Nucleus accumbens (tissue), 56 donors: Measurements from ENCODE around the gene STIM1.

Experiments used
- DNase-seq, 56 donors: peaks; one replicate each; lab custom pipeline; 2025; lab: John Stamatoyannopoulos, UW

Gene STIM1

GRCh38 chr11:3827434-3828186, 27.9 kb upstream of the STIM1 start:
- peak in 21 of 56 donors; percentile 12 to 61 (median 37) for DNase-seq

GRCh38 chr11:3830088-3830487, 25.4 kb upstream of the STIM1 start:
- DNase-seq: no peak

DNA sequence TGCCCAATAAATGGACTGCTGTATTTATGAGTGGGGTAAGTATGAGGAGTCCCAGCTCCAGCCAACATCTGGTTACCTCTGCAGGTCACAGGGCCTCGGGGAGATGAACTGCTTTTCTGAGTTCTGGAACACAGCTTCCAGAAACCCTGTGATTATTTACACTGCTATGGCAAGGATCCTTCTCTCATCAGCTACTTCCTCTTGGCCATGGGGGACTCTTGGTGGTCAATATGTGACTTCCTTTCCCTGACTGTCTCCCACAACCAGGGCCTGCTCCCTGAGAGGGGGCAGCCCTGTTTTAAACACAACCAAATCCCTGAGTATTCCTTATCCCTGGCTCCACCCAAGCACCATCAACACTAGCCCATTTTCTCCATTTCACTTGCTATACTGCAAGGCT, 24.7 kb upstream of the STIM1 start:
- DNase-seq: no peak

- peak in 4 of 56 donors; percentile 8 to 19 (median 12) for DNase-seq
Observed at GRCh38 chr11:3831378-3832239, 23.9 kb upstream of the STIM1 start.

DNA sequence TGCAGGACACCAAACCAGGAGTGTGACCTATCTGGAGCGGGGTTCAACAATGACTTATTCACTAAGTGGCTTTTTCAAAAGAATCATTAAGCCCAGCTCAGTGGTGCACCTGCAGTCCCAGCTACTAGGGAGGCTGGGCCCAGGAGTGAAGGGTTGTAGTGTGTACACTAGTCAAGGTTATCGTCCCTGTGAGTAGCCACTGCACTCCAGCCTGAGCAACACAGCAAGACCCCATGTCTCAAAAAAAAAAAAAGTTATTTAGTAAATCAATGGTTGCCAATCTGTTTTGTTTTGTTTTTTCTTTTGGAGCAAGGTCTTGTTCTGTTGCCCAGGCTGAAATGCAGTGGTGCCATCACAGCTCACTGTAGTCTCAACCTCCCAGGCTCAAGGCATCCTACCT, 22.6 kb upstream of the STIM1 start:
- no peak for DNase-seq

GRCh38 chr11:3833449-3833848, 22.0 kb upstream of the STIM1 start:
- DNase-seq: no peak

GRCh38 chr11:3834349-3834663, 21.2 kb upstream of the STIM1 start:
- DNase-seq: peak in 1 of 56 donors; percentile 21

- DNase-seq: peak in 8 of 56 donors; percentile 7 to 41 (median 24)
Observed at GRCh38 chr11:3834664-3835461, 20.6 kb upstream of the STIM1 start.

GRCh38 chr11:3835751-3836150, 19.7 kb upstream of the STIM1 start:
- peak in 20 of 56 donors; percentile 19 to 64 (median 34) for DNase-seq

GRCh38 chr11:3836903-3837302, 18.6 kb upstream of the STIM1 start:
- DNase-seq: peak in 3 of 56 donors; percentile 15 to 28 (median 20)

GRCh38 chr11:3837793-3838192, 17.7 kb upstream of the STIM1 start:
- peak in 16 of 56 donors; percentile 10 to 54 (median 38) for DNase-seq

DNA sequence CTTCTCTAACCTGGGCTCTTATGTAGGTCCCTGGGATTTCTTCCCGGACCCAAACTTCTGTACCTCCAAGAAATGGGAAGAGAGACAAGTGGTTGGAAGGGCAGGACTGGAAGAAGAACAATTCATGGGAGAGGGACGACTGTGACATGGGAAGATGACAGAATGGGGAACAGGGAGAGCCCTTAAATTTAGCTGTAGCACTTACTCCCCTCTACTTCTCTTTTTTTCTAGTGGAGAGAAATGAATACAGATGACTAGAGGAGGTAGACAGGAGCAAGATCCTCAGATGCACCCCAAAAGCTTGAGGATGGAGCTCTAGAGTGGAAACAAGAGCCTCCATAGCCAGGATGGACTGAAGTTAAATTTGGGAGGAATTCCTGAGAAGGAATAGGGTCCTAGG, 17.0 kb upstream of the STIM1 start:
- no peak for DNase-seq

- peak in 4 of 56 donors; percentile 35 to 83 (median 68) for DNase-seq
Observed at GRCh38 chr11:3840004-3840869, 15.2 kb upstream of the STIM1 start.

DNA sequence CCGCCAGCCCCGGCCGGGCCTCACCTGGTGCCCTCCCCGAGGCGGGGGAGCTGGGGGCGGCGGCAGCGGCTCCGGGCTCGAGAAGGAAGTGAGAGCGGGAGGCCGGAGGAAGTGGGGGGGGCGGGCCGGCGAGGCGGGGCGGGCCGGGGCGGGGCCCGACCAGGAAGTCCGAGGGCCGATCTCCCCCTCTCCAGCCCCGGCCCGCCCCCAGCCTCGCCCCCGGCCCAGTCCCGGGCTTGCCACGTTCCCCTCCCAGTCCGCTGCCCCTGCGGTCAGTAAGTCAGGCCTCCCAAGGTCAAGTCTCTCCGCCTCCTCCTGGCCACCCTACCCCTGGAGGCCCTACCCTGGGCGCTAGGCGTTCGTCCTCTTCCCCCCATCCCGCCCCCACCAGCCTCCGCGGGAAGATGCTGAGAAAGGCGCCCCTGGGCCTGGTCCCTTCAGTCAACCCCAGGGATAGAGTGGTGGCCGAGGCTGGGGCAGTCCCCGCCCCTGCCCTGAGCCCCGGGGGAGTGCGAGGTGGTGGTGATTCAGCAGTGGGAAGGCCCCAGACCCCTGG, 14.5 kb upstream of the STIM1 start, which contains the start of gene RHOG:
TSS of gene RHOG (minus strand) at position 90 of the 556 bp plus-strand sequence. CDS start 12,821 bp downstream, outside the sequence.
- DNase-seq: peak in 49 of 56 donors; percentile 50 to 94 (median 78)

GRCh38 chr11:3841426-3842350, 13.8 kb upstream of the STIM1 start:
- peak in 51 of 56 donors; percentile 55 to 94 (median 81) for DNase-seq

GRCh38 chr11:3843326-3843725, 12.1 kb upstream of the STIM1 start:
- DNase-seq: no peak

- no peak for DNase-seq
Observed at GRCh38 chr11:3845246-3845645, 10.2 kb upstream of the STIM1 start.

DNA sequence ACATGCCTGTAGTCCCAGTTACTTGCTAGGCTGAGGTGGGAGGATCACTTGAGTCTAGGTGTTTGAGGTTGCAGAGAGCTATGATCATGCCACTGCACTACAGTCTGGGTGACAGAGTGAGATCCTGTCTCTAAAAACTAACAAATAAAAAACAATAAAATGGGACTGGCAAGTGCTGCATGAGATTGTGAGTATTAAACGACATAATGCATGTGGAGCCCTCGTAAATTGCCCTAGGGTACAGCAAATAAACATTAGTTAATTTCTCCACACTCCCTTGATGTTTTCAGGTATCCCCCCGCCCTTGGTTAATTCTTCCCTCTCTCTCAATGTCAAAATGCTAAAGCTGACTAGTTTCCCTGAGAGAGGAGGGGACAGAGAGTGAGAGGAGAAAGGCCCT, 9.8 kb upstream of the STIM1 start:
- DNase-seq: no peak
